ENCODE data around the gene EDA. TPM values are rescaled to one million over a fixed set of nuclear protein-coding genes. Genes with fewer than 3 reads are reported as not detected.

Gene EDA
- total and polyA plus RNA-seq, 10 donors = 0.28 to 7.2 (median 3.3) TPM

GRCh38 chrX:69724307-69724706 is 108.4 kb downstream of the EDA start:
- Histone ChIP-seq H3K4me1 (no peaks in the 10 kb centered on the region), H3K9me3 (peaks cover 0 to 9% (median 0%) of the 10 kb centered on the region in 8 donors), H3K36me3 (no peaks in the 10 kb centered on the region), H3K27me3 (replicated peaks in 1 of 7) (no peaks in the 10 kb centered on the region), H3K4me3 (no peak overlapping the region), H3K27ac (no peak overlapping the region)
- intact Hi-C loops (cut with DNase I; ENCODE audit: low total_unique reads) = no loop called here
- TF ChIP-seq POLR2A (IDR thresholded peaks at IDR 0.05) (no peak), POLR2AphosphoS5 (IDR thresholded peaks at IDR 0.05) (no peak)
- TF ChIP-seq, protein P1, sequence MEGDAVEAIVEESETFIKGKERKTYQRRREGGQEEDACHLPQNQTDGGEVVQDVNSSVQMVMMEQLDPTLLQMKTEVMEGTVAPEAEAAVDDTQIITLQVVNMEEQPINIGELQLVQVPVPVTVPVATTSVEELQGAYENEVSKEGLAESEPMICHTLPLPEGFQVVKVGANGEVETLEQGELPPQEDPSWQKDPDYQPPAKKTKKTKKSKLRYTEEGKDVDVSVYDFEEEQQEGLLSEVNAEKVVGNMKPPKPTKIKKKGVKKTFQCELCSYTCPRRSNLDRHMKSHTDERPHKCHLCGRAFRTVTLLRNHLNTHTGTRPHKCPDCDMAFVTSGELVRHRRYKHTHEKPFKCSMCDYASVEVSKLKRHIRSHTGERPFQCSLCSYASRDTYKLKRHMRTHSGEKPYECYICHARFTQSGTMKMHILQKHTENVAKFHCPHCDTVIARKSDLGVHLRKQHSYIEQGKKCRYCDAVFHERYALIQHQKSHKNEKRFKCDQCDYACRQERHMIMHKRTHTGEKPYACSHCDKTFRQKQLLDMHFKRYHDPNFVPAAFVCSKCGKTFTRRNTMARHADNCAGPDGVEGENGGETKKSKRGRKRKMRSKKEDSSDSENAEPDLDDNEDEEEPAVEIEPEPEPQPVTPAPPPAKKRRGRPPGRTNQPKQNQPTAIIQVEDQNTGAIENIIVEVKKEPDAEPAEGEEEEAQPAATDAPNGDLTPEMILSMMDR (IDR thresholded peaks at IDR 0.05 in 8 of 11, conservative IDR thresholded peaks at IDR 0.05 in 3 of 11) = no peak
- DNase-seq = no peak
- WGBS, 5 donors = 36 to 59% (median 37%) methylated on average over 2 of the region's 2 CpGs

- intact Hi-C loops (cut with DNase I; ENCODE audit: low total_unique reads) = no loop called here
- H3K27ac ChIP-seq = no peak overlapping the region
- H3K4me1 ChIP-seq = no peaks in the 10 kb centered on the region
- DNase-seq = no peak
- H3K4me3 ChIP-seq = no peak overlapping the region
- TF ChIP-seq POLR2AphosphoS5 (IDR thresholded peaks at IDR 0.05) (no peak), POLR2A (IDR thresholded peaks at IDR 0.05) (no peak)
- TF ChIP-seq, protein P1 (IDR thresholded peaks at IDR 0.05 in 8 of 11, conservative IDR thresholded peaks at IDR 0.05 in 3 of 11) = no peak
- H3K9me3 ChIP-seq = peaks cover 0 to 28% (median 13%) of the 10 kb centered on the region in 8 donors
- no peaks in the 10 kb centered on the region for H3K36me3 ChIP-seq
- H3K27me3 ChIP-seq (replicated peaks in 1 of 7) = no peaks in the 10 kb centered on the region
Observed at GRCh38 chrX:69740317-69740716, 124.4 kb downstream of the EDA start.

GRCh38 chrX:69741721-69742120 is 125.8 kb downstream of the EDA start:
- no peak for DNase-seq
- TF ChIP-seq, protein P1 (IDR thresholded peaks at IDR 0.05 in 8 of 11, conservative IDR thresholded peaks at IDR 0.05 in 3 of 11) = no peak
- TF ChIP-seq POLR2AphosphoS5 (IDR thresholded peaks at IDR 0.05) = no peak
- TF ChIP-seq POLR2A (IDR thresholded peaks at IDR 0.05) = no peak
- intact Hi-C loops (cut with DNase I; ENCODE audit: low total_unique reads) = no loop called here
- no peaks in the 10 kb centered on the region for H3K27me3 ChIP-seq (replicated peaks in 1 of 7)
- H3K4me1 ChIP-seq = no peaks in the 10 kb centered on the region
- H3K36me3 ChIP-seq = no peaks in the 10 kb centered on the region
- peaks cover 0 to 28% (median 13%) of the 10 kb centered on the region in 8 donors for H3K9me3 ChIP-seq
- no peak overlapping the region for H3K4me3 ChIP-seq
- H3K27ac ChIP-seq = no peak overlapping the region

GRCh38 chrX:69746051-69746450 is 130.1 kb downstream of the EDA start:
- Histone ChIP-seq H3K27ac (no peak overlapping the region), H3K36me3 (no peaks in the 10 kb centered on the region), H3K4me1 (no peaks in the 10 kb centered on the region), H3K9me3 (peaks cover 0 to 18% (median 4%) of the 10 kb centered on the region in 8 donors), H3K27me3 (replicated peaks in 1 of 7) (no peaks in the 10 kb centered on the region), H3K4me3 (no peak overlapping the region)
- DNase-seq = no peak
- intact Hi-C loops (cut with DNase I; ENCODE audit: low total_unique reads) = no loop called here
- TF ChIP-seq, protein P1 (IDR thresholded peaks at IDR 0.05 in 8 of 11, conservative IDR thresholded peaks at IDR 0.05 in 3 of 11) = no peak
- TF ChIP-seq POLR2A (IDR thresholded peaks at IDR 0.05) (no peak), POLR2AphosphoS5 (IDR thresholded peaks at IDR 0.05) (no peak)
